CD14-positive monocyte (primary cell): ENCODE measurements around the gene TIMP2. TPM values are rescaled to one million over a fixed set of nuclear protein-coding genes. Genes with fewer than 3 reads are reported as not detected.
"Not testable (repeated sequence)": the region's sequence is repeated elsewhere in the genome, so short reads cannot be mapped to it uniquely, and the experiment has no call there.

Source experiments
- DNase-seq, 3 donors: peaks; one replicate each; pipeline ENCODE4 v3.0.0-alpha.2; 2011 to 2022
- H2AFZ ChIP-seq: 2 replicates; pipeline ENCODE4 v1.6.0; 2012; ENCODE audit warnings: mild to moderate bottlenecking, low read depth, low read length, inconsistent platforms; ENCODE audit not compliant: insufficient read depth, poor library complexity, severe bottlenecking
- H3K27ac ChIP-seq, 2 donors: 1 replicate in 1 of 2; 2 replicates in 1 of 2; pipeline ENCODE4 v1.5.1; 2012 to 2013; ENCODE audit warnings: low read length in 2 of 2, control low read depth in 1 of 2, inconsistent platforms in 1 of 2, low read depth in 1 of 2, mild to moderate bottlenecking in 1 of 2
- H3K27me3 ChIP-seq, 2 donors: one replicate each; pipeline versions ENCODE4 v1.6.0 to v1.6.1; 2011 to 2013; ENCODE audit warnings: low read length in 2 of 2; ENCODE audit not compliant: control insufficient read depth in 2 of 2, insufficient read depth in 2 of 2
- H3K36me3 ChIP-seq, 2 donors: replicated peaks in 1 of 2; 1 replicate in 1 of 2; 2 replicates in 1 of 2; pipeline versions ENCODE4 v1.5.1 to v1.6.1; 2012 to 2013; ENCODE audit warnings: low read length in 2 of 2, control low read depth in 1 of 2, inconsistent platforms in 1 of 2, mild to moderate bottlenecking in 1 of 2; ENCODE audit not compliant: insufficient read depth in 2 of 2, control insufficient read depth in 1 of 2
- H3K4me1 ChIP-seq, 2 donors: 1 replicate in 1 of 2; 2 replicates in 1 of 2; pipeline versions ENCODE4 v1.5.1 to v1.6.1; 2012 to 2013; ENCODE audit warnings: low read length in 2 of 2, control low read depth in 1 of 2, inconsistent platforms in 1 of 2, mild to moderate bottlenecking in 1 of 2, moderate library complexity in 1 of 2; ENCODE audit not compliant: insufficient read depth in 2 of 2, control insufficient read depth in 1 of 2
- H3K4me2 ChIP-seq: replicated peaks from 2 replicates; pipeline ENCODE3; 2012; ENCODE audit warnings: low read length, moderate library complexity, mild to moderate bottlenecking; ENCODE audit not compliant: poor library complexity, severe bottlenecking; ENCODE audit errors: extremely low read depth
- H3K4me3 ChIP-seq, 3 experiments: fragments of 200-600 bp in 1 of 3; sonication (generic) in 1 of 3; replicated peaks in 1 of 3; 1 replicate in 2 of 3; 2 replicates in 1 of 3; pipeline ENCODE4 v1.5.1; 2011 to 2013; ENCODE audit warnings: low read length in 3 of 3, mild to moderate bottlenecking in 3 of 3, control low read depth in 2 of 3, low read depth in 2 of 3, inconsistent platforms in 1 of 3, moderate library complexity in 1 of 3
- H3K79me2 ChIP-seq: 2 replicates; pipeline ENCODE4 v1.6.0; 2012; ENCODE audit warnings: mild to moderate bottlenecking, control low read depth, inconsistent platforms, low read length, moderate library complexity; ENCODE audit not compliant: insufficient read depth
- H3K9ac ChIP-seq: 2 replicates; pipeline ENCODE4 v1.6.0; 2017; ENCODE audit warnings: low read length, mild to moderate bottlenecking; ENCODE audit not compliant: insufficient read depth, poor library complexity, severe bottlenecking
- H3K9me3 ChIP-seq, 2 donors: replicated peaks in 1 of 2; 1 replicate in 1 of 2; 2 replicates in 1 of 2; pipeline versions ENCODE4 v1.5.1 to v1.6.1; 2012 to 2013; ENCODE audit warnings: low read length in 2 of 2, control low read depth in 1 of 2; ENCODE audit not compliant: control insufficient read depth in 1 of 2, insufficient read depth in 1 of 2
- H4K20me1 ChIP-seq: 2 replicates; pipeline ENCODE4 v1.6.0; 2012; ENCODE audit warnings: mild to moderate bottlenecking, low read length, control low read depth, moderate library complexity; ENCODE audit not compliant: insufficient read depth
- H3K27ac Mint-ChIP-seq, 7 donors: one replicate each; pipeline ENCODE4 v1.8.0; 2020; ENCODE audit warnings: mild to moderate bottlenecking in 7 of 7, mixed read lengths in 7 of 7, moderate library complexity in 6 of 7, inconsistent platforms in 2 of 7
- H3K27me3 Mint-ChIP-seq, 3 donors: one replicate each; pipeline ENCODE4 v1.8.0; 2021 to 2022; ENCODE audit warnings: low read depth in 3 of 3, mild to moderate bottlenecking in 3 of 3, mixed read lengths in 3 of 3, moderate library complexity in 3 of 3, inconsistent platforms in 1 of 3
- H3K36me3 Mint-ChIP-seq, 2 donors: one replicate each; pipeline ENCODE4 v1.8.0; 2020; ENCODE audit warnings: mixed read lengths in 2 of 2, inconsistent platforms in 1 of 2, mild to moderate bottlenecking in 1 of 2
- H3K4me1 Mint-ChIP-seq: one replicate; pipeline ENCODE4 v1.8.0; 2020; ENCODE audit warnings: mild to moderate bottlenecking, mixed read lengths
- H3K4me3 Mint-ChIP-seq, 2 donors: one replicate each; pipeline ENCODE4 v1.8.0; 2020; ENCODE audit warnings: mild to moderate bottlenecking in 2 of 2, mixed read lengths in 2 of 2, moderate library complexity in 1 of 2
- H3K9me3 Mint-ChIP-seq, 7 donors: one replicate each; pipeline ENCODE4 v1.8.0; 2020 to 2022; ENCODE audit warnings: mixed read lengths in 7 of 7, mild to moderate bottlenecking in 6 of 7, moderate library complexity in 6 of 7, inconsistent platforms in 2 of 7
- WGBS: methylation state at CpG from one replicate; pipeline ENCODE4 v1.1.5; 2013; ENCODE audit warnings: missing lambda C conversion rate; ENCODE audit not compliant: insufficient coverage; 5-methylcytosine and 5-hydroxymethylcytosine counted together
- intact Hi-C, 2 donors: fragments of 100-400 bp; cut with micrococcal nuclease; formaldehyde crosslinking; loops; one replicate each; pipeline versions ENCODE4 v1.15.0 to v1.15.1; 2023
- polyA plus RNA-seq, 3 donors: library from polyadenylated mRNA; depleted of rRNA in 1 of 3; unstranded in 2 of 3; stranded (reverse) in 1 of 3; fragments of 300-500 nt in 2 of 3; fragments of >200 nt in 1 of 3; fragmentation: Illumina TruSeq in 2 of 3; gene quantifications; 1 replicate in 2 of 3; 2 replicates in 1 of 3; pipeline ENCODE4 v1.2.3, GENCODE V29; 2012 to 2021
- TF ChIP-seq, protein P1 (sequence below): fragments of 200-600 bp; IDR thresholded peaks from one replicate; pipeline ENCODE4 v1.8.0; 2022; ENCODE audit warnings: antibody characterized with exemption, mild to moderate bottlenecking

TIMP2 gene
- polyA plus RNA-seq, 3 donors: 4.5 to 101 (median 6.4) TPM

DNA sequence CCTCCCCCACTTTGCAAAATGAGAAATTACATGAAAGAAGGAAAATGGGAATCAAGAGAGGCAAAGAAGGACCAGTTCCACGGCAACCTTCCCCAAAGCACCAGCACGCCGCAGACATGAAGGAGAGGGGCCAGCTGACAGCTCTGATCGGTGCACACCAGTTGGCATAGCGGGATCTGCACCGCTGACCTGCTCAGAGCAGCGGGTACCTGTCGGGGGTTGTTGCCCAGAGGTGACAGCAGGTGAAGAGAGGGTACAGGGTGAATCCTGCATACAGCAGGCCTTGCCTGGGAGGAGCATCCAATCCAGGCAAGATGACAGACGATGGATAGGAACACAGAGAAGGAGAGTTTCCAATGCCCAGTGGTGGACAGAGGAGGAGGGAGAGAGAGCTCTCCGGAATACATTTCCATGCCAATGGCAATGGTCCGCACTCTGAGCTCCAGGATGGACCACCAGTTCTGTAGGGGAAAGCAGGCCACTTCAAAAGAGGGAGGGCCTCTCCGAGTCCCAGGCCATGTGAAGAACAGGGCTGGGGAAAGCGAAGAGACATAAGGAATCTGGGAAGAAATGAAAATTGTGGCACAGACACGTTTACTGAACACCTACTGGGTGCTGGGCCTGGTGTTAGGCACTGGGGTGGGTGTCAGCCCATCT, 46.2 kb downstream of the TIMP2 start:
- H3K36me3 ChIP-seq: peaks cover 6 to 37% of the 10 kb centered on the region in 2 donors
- no peaks in the 10 kb centered on the region for H3K9me3 ChIP-seq
- no peak overlapping the region for H2AFZ ChIP-seq
- Mint-ChIP-seq H3K4me1 (peaks cover 68% of the 10 kb centered on the region), H3K9me3 (peaks cover 0 to 2% (median 0%) of the 10 kb centered on the region in 7 donors), H3K36me3 (peaks cover 42 to 52% of the 10 kb centered on the region in 2 donors), H3K27me3 (peaks cover 0 to 2% (median 2%) of the 10 kb centered on the region in 3 donors), H3K4me3 (peak overlapping the region in 1 of 2 donors; percentile 62), H3K27ac (peak overlapping the region; percentile 73 to 97 (median 88))
- H3K4me3 ChIP-seq: peak overlapping the region in 1 of 3 experiments; percentile 42
- peak overlapping the region; percentile 51 to 73 for H3K27ac ChIP-seq
- H4K20me1 ChIP-seq: peaks cover 80% of the 10 kb centered on the region
- DNase-seq: no peak
- H3K4me2 ChIP-seq: peak overlapping the region; percentile 57
- H3K27me3 ChIP-seq: no peaks in the 10 kb centered on the region
- H3K79me2 ChIP-seq: peaks cover 92% of the 10 kb centered on the region
- TF ChIP-seq, protein P1, sequence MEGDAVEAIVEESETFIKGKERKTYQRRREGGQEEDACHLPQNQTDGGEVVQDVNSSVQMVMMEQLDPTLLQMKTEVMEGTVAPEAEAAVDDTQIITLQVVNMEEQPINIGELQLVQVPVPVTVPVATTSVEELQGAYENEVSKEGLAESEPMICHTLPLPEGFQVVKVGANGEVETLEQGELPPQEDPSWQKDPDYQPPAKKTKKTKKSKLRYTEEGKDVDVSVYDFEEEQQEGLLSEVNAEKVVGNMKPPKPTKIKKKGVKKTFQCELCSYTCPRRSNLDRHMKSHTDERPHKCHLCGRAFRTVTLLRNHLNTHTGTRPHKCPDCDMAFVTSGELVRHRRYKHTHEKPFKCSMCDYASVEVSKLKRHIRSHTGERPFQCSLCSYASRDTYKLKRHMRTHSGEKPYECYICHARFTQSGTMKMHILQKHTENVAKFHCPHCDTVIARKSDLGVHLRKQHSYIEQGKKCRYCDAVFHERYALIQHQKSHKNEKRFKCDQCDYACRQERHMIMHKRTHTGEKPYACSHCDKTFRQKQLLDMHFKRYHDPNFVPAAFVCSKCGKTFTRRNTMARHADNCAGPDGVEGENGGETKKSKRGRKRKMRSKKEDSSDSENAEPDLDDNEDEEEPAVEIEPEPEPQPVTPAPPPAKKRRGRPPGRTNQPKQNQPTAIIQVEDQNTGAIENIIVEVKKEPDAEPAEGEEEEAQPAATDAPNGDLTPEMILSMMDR: no peak
- peaks cover 63 to 81% of the 10 kb centered on the region in 2 donors for H3K4me1 ChIP-seq
- peak overlapping the region; percentile 49 for H3K9ac ChIP-seq
- WGBS: 90% methylated on average over 8 of the region's 14 CpGs
- intact Hi-C loops: no loop called here

DNA sequence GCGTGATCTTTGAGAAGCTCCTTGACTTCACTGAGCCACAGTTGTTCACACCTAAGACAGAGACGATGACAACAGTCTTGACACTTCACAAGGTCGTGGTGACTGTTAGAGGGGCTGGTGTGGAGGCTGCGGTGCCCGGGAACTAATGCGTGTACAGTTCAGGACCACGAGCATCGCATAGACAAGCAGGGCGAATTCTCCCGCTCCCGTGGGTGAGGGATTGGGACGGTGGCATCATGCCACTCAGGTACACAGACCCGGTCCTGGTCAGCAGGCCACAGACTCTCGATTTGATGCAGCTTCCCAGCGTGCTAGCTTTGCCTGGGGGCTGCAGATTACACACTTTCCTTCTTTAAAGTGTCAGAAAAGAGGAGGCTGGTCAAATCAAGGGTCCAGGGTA, 46.9 kb downstream of the TIMP2 start:
- Histone ChIP-seq H3K4me3 (no peak overlapping the region), H4K20me1 (peaks cover 83% of the 10 kb centered on the region), H3K79me2 (peaks cover 97% of the 10 kb centered on the region), H3K4me2 (no peak overlapping the region), H3K4me1 (peaks cover 56 to 74% of the 10 kb centered on the region in 2 donors), H3K9ac (no peak overlapping the region), H3K36me3 (peaks cover 13 to 45% of the 10 kb centered on the region in 2 donors), H3K27ac (peak overlapping the region in 1 of 2 donors; percentile 73), H3K9me3 (no peaks in the 10 kb centered on the region), H2AFZ (no peak overlapping the region), H3K27me3 (no peaks in the 10 kb centered on the region)
- H3K4me3 Mint-ChIP-seq: no peak overlapping the region
- intact Hi-C loops: no loop called here
- DNase-seq: no peak
- TF ChIP-seq, protein P1: no peak
- 93% methylated on average over 14 of the region's 15 CpGs for WGBS
- H3K27ac Mint-ChIP-seq: peak overlapping the region in 4 of 7 donors; percentile 70 to 88 (median 83)
- H3K27me3 Mint-ChIP-seq: peaks cover 0 to 2% (median 0%) of the 10 kb centered on the region in 3 donors
- H3K36me3 Mint-ChIP-seq: peaks cover 49 to 59% of the 10 kb centered on the region in 2 donors
- peaks cover 68% of the 10 kb centered on the region for H3K4me1 Mint-ChIP-seq
- peaks cover 0 to 2% (median 0%) of the 10 kb centered on the region in 7 donors for H3K9me3 Mint-ChIP-seq

DNA sequence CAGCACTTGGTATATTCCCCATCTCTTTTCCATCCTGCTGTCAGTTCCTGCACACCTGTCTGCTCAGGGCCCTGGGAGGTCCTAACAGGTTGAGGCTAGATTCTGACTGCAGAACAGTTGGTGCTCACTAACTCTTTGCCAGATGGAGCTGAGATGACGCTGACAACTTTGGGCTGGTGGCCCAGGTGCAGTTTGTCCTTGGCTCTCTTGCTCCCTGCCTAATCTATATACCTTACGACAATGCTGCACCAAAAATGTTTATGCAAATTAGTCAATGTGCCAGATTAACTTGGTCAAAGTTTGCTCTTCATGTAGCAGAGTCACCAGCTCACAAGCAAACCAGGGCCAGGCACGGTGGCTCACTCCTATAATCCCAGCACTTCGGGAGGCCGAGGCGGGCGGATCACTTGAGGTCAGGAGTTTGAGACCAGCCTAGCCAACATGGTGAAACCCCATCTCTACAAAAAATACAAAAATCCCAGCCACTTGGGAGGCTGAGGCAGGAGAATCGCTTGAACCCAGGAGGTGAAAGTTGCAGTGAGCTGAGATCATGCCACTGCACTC, 48.2 kb downstream of the TIMP2 start:
- intact Hi-C loops, H3K27me3 ChIP-seq, H3K9me3 ChIP-seq, H3K27me3 Mint-ChIP-seq, H2AFZ ChIP-seq, H3K4me3 Mint-ChIP-seq, H3K4me3 ChIP-seq, DNase-seq, H3K4me2 ChIP-seq, H3K9me3 Mint-ChIP-seq, H3K27ac ChIP-seq, H3K9ac ChIP-seq: not testable (repeated sequence)
- peaks cover 98% of the 10 kb centered on the region for H3K79me2 ChIP-seq
- Mint-ChIP-seq H3K36me3 (peaks cover 55 to 70% of the 10 kb centered on the region in 2 donors), H3K4me1 (peaks cover 64% of the 10 kb centered on the region), H3K27ac (peak overlapping the region in 6 of 7 donors; percentile 9 to 91 (median 80))
- 100% methylated on average over 2 of the region's 8 CpGs for WGBS
- H3K4me1 ChIP-seq: peaks cover 44 to 62% of the 10 kb centered on the region in 2 donors
- H3K36me3 ChIP-seq: peaks cover 25 to 57% of the 10 kb centered on the region in 2 donors
- H4K20me1 ChIP-seq: peaks cover 90% of the 10 kb centered on the region
